Measurements from ENCODE around the gene UVSSA.

Gene UVSSA

GRCh38 chr4:1412376-1413203 lies 65.6 kb downstream of the UVSSA start:
- TF ChIP-seq CTCF (IDR thresholded peaks at IDR 0.05; ENCODE audit: low read depth, low read length, missing control alignments) = no peak
- H3K4me3 ChIP-seq (ENCODE audit: low read depth, low read length) = no peak overlapping the region
- no peak for DNase-seq (ENCODE audit: low read depth)

- H3K4me3 ChIP-seq (ENCODE audit: low read depth, low read length) = no peak overlapping the region
- DNase-seq (ENCODE audit: low read depth) = no peak
- no peak for TF ChIP-seq CTCF (IDR thresholded peaks at IDR 0.05; ENCODE audit: low read depth, low read length, missing control alignments)
These were observed 66.2 kb downstream of the UVSSA start for GRCh38 chr4:1413204-1413663.

- DNase-seq (ENCODE audit: low read depth) = no peak
- no peak for TF ChIP-seq CTCF (IDR thresholded peaks at IDR 0.05; ENCODE audit: low read depth, low read length, missing control alignments)
- no peak overlapping the region for H3K4me3 ChIP-seq (ENCODE audit: low read depth, low read length)
These were observed 66.9 kb downstream of the UVSSA start for GRCh38 chr4:1413687-1414479.

DNA sequence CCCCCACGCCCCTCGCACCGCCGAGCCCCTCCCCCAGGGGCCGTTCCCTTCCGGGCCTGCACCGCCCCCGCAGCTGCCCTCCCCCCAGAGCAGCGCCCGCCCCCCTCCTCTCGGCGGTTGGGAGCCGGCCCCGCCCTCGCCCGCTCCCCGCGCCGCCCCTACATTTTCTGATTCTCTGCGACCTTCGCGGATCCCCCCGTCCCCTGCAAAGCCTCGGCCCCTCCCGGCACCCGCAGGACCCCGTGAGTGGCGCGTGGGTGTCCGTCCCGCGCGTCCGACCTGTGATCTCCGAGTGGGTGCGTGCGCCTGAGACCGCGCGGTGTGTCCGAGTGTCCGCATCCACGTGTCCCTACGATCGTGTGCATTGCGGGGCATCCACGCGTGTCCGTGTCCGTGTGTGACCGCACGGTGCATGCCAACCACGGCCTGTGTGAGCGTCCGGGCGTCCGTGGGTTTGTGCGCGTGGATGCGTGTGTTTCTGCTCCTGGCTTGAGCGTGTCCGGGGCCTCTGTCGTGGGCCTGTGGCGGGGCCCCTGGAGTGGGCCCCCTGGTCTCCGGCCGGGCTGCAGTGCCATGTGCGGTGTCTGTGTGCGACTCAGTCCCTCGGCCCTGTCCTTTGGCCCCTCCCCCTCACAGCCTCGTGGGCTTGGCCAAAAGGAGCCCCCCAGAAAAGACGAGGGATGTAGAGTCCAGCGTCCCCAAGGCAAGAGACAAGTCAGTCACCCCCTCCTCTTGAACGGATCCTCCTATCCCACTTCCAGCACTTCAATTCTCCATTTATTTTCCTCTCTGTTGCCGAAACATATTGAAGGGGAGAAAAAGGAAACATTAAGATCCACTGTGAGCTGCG lies 68.0 kb downstream of the UVSSA start:
- no peak for DNase-seq (ENCODE audit: low read depth)
- TF ChIP-seq CTCF (IDR thresholded peaks at IDR 0.05; ENCODE audit: low read depth, low read length, missing control alignments) = no peak
- H3K4me3 ChIP-seq (ENCODE audit: low read depth, low read length) = no peak overlapping the region

- DNase-seq (ENCODE audit: low read depth) = no peak
- no peak for TF ChIP-seq CTCF (IDR thresholded peaks at IDR 0.05; ENCODE audit: low read depth, low read length, missing control alignments)
- no peak overlapping the region for H3K4me3 ChIP-seq (ENCODE audit: low read depth, low read length)
These were observed 68.6 kb downstream of the UVSSA start for GRCh38 chr4:1415681-1415981.

- DNase-seq (ENCODE audit: low read depth) = no peak
- no peak for TF ChIP-seq CTCF (IDR thresholded peaks at IDR 0.05; ENCODE audit: low read depth, low read length, missing control alignments)
- H3K4me3 ChIP-seq (ENCODE audit: low read depth, low read length) = no peak overlapping the region
These were observed 69.3 kb downstream of the UVSSA start for GRCh38 chr4:1416051-1416947.
